GM18499 (cell line): ENCODE results near the gene TUBGCP6.

Source experiments
- ATAC-seq: cut with Tn5 transposase; IDR thresholded peaks from one replicate; pipeline ENCODE4 v1.9.1; 2021; ENCODE audit warnings: moderate number of reproducible peaks; ENCODE audit not compliant: insufficient read depth, unreplicated experiment

TUBGCP6 gene

GRCh38 chr22:50198624-50199017 lies 46.2 kb downstream of the TUBGCP6 start:
- ATAC-seq = no peak

GRCh38 chr22:50197856-50198623 lies 46.8 kb downstream of the TUBGCP6 start:
- ATAC-seq = no peak

- ATAC-seq = no peak
Measured at GRCh38 chr22:50197000-50197800, 47.6 kb downstream of the TUBGCP6 start.

GRCh38 chr22:50196256-50196655 lies 48.6 kb downstream of the TUBGCP6 start:
- ATAC-seq = no peak

GRCh38 chr22:50194037-50194805 lies 50.6 kb downstream of the TUBGCP6 start:
- no peak for ATAC-seq

- no peak for ATAC-seq
Measured at GRCh38 chr22:50193621-50194020, 51.2 kb downstream of the TUBGCP6 start.

GRCh38 chr22:50192436-50193204 lies 52.2 kb downstream of the TUBGCP6 start:
- no peak for ATAC-seq

- ATAC-seq = no peak
Measured at GRCh38 chr22:50190941-50191741, 53.7 kb downstream of the TUBGCP6 start.

GRCh38 chr22:50190182-50190940 lies 54.5 kb downstream of the TUBGCP6 start:
- ATAC-seq = no peak

- no peak for ATAC-seq
Measured at GRCh38 chr22:50189849-50190181, 55.0 kb downstream of the TUBGCP6 start.

GRCh38 chr22:50189184-50189848 lies 55.5 kb downstream of the TUBGCP6 start:
- no peak for ATAC-seq

- no peak for ATAC-seq
Measured at GRCh38 chr22:50188356-50188755, 56.5 kb downstream of the TUBGCP6 start.

GRCh38 chr22:50186761-50187523 lies 57.9 kb downstream of the TUBGCP6 start:
- no peak for ATAC-seq

GRCh38 chr22:50186181-50186714 lies 58.6 kb downstream of the TUBGCP6 start:
- ATAC-seq = no peak

GRCh38 chr22:50185375-50186087 lies 59.3 kb downstream of the TUBGCP6 start, which contains the start of gene TRABD:
Gene TRABD, plus strand, starts transcription at chr22:50185913. Its CDS starts 7,148 bp downstream, at chr22:50193061.
- no peak for ATAC-seq

GRCh38 chr22:50184902-50185374 lies 59.9 kb downstream of the TUBGCP6 start:
- ATAC-seq = no peak
